ENCODE data around the gene IFNG-AS1. TPM values are rescaled to one million over a fixed set of nuclear protein-coding genes. Genes with fewer than 3 reads are reported as not detected.

The IFNG-AS1 gene
- total RNA-seq, 4 donors from 2014 or later = 0.27 to 0.50 TPM; not detected in 2

DNA sequence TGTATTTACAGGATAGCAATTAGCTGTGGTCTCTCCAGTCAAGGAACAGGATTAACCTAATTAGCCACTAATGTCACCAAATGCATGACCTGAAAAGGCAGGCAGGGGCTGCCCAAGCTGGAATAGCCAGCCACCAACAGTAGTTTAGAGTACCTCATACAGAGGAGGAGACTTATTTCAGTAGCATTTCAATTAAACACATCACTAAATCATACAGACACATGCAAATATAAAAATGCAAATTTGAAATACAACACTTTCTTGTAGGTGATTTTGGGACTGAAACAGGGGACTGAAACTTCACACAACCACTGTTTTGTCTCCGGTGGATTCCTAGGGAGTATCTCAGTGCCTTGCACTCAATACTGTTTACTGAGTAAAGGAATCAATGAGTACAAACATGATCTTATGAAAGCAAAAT is 636 bp upstream of the IFNG-AS1 start:
- whole genome bisulfite sequencing, 2 donors = 73 to 89% methylated on average over 1 of the region's 1 CpG
- intact Hi-C loops (cut with DNase I) = no loop called here
- H3K4me3 ChIP-seq (replicated peaks in 1 of 3) = no peak overlapping the region

DNA sequence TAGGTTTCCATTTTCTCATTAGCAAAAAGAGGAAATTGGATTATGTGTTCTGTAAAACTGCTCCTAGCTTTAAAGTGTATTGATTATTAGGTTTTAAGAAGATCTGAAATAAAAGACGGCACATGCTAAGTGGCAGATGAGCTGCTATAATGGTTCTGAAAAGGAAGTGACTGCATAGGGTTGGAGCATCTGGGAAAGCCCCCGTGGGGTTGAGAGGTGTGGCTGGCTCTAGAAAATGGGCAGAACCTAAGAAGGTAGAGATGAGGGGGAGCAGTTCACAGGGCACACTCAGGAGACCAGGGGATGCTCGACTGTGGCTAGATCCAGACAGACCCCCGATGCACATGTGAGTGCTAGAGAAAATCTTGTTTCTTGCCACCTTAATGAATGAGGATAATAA is 1.9 kb downstream of the IFNG-AS1 start:
- H3K4me3 ChIP-seq (replicated peaks in 1 of 3) = no peak overlapping the region
- WGBS, 2 donors = 87 to 89% methylated on average over 4 of the region's 4 CpGs
- no peak for DNase-seq
- TF ChIP-seq POLR2A (IDR thresholded peaks at IDR 0.05) = no peak
- TF ChIP-seq, protein P1, sequence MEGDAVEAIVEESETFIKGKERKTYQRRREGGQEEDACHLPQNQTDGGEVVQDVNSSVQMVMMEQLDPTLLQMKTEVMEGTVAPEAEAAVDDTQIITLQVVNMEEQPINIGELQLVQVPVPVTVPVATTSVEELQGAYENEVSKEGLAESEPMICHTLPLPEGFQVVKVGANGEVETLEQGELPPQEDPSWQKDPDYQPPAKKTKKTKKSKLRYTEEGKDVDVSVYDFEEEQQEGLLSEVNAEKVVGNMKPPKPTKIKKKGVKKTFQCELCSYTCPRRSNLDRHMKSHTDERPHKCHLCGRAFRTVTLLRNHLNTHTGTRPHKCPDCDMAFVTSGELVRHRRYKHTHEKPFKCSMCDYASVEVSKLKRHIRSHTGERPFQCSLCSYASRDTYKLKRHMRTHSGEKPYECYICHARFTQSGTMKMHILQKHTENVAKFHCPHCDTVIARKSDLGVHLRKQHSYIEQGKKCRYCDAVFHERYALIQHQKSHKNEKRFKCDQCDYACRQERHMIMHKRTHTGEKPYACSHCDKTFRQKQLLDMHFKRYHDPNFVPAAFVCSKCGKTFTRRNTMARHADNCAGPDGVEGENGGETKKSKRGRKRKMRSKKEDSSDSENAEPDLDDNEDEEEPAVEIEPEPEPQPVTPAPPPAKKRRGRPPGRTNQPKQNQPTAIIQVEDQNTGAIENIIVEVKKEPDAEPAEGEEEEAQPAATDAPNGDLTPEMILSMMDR (IDR thresholded peaks at IDR 0.05) = no peak
- intact Hi-C loops (cut with DNase I) = no loop called here
- no peaks in the 10 kb centered on the region for H3K9me3 ChIP-seq
- no peaks in the 10 kb centered on the region for H3K27me3 ChIP-seq
- H3K36me3 ChIP-seq = no peaks in the 10 kb centered on the region
- no peaks in the 10 kb centered on the region for H3K4me1 ChIP-seq
- no peak overlapping the region for H3K27ac ChIP-seq

More for the DNA sequence above, 636 bp upstream of the IFNG-AS1 start:
- H3K9me3 ChIP-seq = no peaks in the 10 kb centered on the region
- no peak for DNase-seq
- TF ChIP-seq, protein P1 (IDR thresholded peaks at IDR 0.05) = no peak
- TF ChIP-seq POLR2A (IDR thresholded peaks at IDR 0.05) = no peak
- no peaks in the 10 kb centered on the region for H3K27me3 ChIP-seq
- H3K27ac ChIP-seq = no peak overlapping the region
- no peaks in the 10 kb centered on the region for H3K36me3 ChIP-seq
- H3K4me1 ChIP-seq = no peaks in the 10 kb centered on the region

DNA sequence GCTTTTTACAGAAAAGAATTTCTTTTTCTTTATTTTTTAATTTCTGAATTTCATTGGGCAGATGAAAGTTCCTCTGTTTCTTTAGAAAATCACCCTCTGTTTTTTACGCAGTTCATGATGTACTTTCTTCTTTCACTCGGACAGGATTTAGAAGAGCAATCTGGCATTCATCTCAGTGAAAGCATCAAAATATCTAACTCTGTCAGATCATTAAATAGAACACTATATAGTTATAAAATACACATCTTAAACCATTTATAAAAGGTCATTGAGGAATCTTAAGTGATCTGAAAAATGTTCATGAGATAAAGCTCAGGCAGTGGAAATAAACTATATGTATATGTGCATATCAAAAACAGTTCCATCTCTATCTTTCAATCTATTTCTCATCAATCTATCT is 3.9 kb downstream of the IFNG-AS1 start:
- 81 to 86% methylated on average over 2 of the region's 2 CpGs for WGBS, 2 donors
- Histone ChIP-seq H3K36me3 (no peaks in the 10 kb centered on the region), H3K9me3 (no peaks in the 10 kb centered on the region), H3K4me3 (replicated peaks in 1 of 3) (no peak overlapping the region), H3K27me3 (no peaks in the 10 kb centered on the region), H3K27ac (no peak overlapping the region), H3K4me1 (no peaks in the 10 kb centered on the region)
- intact Hi-C loops (cut with DNase I) = no loop called here
- TF ChIP-seq POLR2A (IDR thresholded peaks at IDR 0.05) = no peak
- TF ChIP-seq, protein P1 (IDR thresholded peaks at IDR 0.05) = no peak
- DNase-seq = no peak

DNA sequence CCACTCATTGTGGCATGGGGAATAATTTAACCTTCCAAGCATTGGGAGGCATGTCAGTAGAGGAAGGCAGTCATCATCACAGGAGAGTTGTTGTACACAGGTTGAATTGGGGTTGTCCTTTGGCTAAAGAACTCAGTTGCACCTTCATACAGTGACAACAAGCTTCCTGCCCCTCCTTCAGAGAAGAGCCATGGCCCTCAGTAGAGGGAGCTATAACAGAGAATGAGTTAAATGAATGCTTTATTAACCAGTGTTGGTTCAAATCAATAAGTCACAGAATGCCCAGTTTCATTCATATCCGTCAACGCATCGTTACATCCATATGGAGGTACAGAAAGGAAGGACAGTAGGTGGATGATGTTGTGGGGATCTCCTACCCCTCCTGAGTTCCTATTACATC is 4.8 kb downstream of the IFNG-AS1 start:
- H3K4me3 ChIP-seq (replicated peaks in 1 of 3) = no peak overlapping the region
- no peak overlapping the region for H3K27ac ChIP-seq
- DNase-seq = no peak
- no peaks in the 10 kb centered on the region for H3K36me3 ChIP-seq
- intact Hi-C loops (cut with DNase I) = no loop called here
- WGBS, 2 donors = 94 to 98% methylated on average over 3 of the region's 3 CpGs
- H3K4me1 ChIP-seq = no peaks in the 10 kb centered on the region
- H3K9me3 ChIP-seq = no peaks in the 10 kb centered on the region
- H3K27me3 ChIP-seq = no peaks in the 10 kb centered on the region
- TF ChIP-seq, protein P1 (IDR thresholded peaks at IDR 0.05) = no peak

DNA sequence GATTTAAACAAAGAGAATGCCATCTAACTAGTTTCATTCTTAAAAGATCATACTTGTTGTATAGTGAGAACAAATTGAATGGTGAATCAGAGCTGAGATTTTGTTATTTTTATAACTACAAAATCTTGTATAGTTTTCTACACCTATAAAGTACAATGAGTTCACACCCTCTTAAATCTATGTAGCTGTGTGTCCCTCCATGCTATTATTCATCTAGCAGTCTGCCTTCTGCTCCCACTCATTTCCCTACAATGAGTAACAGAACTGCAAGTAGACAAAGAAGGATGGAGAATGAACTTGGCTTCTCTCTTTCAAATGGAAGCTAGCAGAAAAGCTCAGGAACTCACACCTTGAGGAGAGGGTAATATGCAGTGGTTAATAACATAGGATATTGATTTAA is 7.1 kb downstream of the IFNG-AS1 start:
- no peak overlapping the region for H3K27ac ChIP-seq
- no peaks in the 10 kb centered on the region for H3K9me3 ChIP-seq
- H3K36me3 ChIP-seq = no peaks in the 10 kb centered on the region
- H3K4me3 ChIP-seq (replicated peaks in 1 of 3) = no peak overlapping the region
- TF ChIP-seq, protein P1 (IDR thresholded peaks at IDR 0.05) = no peak
- TF ChIP-seq POLR2A (IDR thresholded peaks at IDR 0.05) = no peak
- intact Hi-C loops (cut with DNase I) = no loop called here
- DNase-seq = no peak
- no peaks in the 10 kb centered on the region for H3K27me3 ChIP-seq
- no peaks in the 10 kb centered on the region for H3K4me1 ChIP-seq
